ENCODE results near the gene DNAJC3. TPM values are rescaled to one million over a fixed set of nuclear protein-coding genes. Genes with fewer than 3 reads are reported as not detected.

DNAJC3 gene
- polyA plus RNA-seq, 1 donor (not counting 4 experiments of a cell fraction or from before 2014, with no cell fraction given) = 23.8 TPM

DNA sequence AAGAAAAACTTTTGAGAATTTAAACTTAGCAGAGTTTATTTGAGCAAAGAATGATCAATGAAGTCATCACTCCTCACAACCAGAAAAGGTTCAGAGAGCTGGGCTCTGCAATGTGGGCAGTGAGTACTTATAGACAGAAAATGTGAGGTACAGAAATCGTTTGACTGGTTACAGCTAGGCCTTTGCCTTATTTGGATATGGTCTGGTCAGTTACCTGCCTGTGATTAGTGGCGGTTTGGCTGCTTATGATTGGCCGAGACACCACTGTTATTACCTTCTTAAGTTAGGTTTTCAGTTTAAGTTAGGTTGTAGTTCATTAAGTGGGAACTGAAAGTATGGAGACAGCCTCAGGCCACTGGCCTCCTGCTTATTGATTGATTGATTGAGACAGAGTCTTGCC is 66.3 kb downstream of the DNAJC3 start:
- Histone ChIP-seq H4K20me1 (ENCODE audit: control insufficient read depth, extremely low read depth, insufficient read depth, low read length) (peaks cover 2% of the 10 kb centered on the region), H3K9me3 (ENCODE audit: control insufficient read depth, low read depth, low read length) (no peaks in the 10 kb centered on the region), H3K4me3 (ENCODE audit: control insufficient read depth in 2 of 3, extremely low read depth in 1 of 3, insufficient read depth in 2 of 3, low read depth in 1 of 3, low read length in 3 of 3) (no peak overlapping the region), H3K4me2 (ENCODE audit: control insufficient read depth, extremely low read depth, insufficient read depth, low read depth, low read length) (no peak overlapping the region), H3K4me1 (ENCODE audit: control insufficient read depth, extremely low read depth, insufficient read depth, low read length) (peaks cover under 1% of the 10 kb centered on the region), H3K27ac (ENCODE audit: control insufficient read depth, insufficient read depth, low read length) (no peak overlapping the region), H3K79me2 (ENCODE audit: control insufficient read depth, insufficient read depth, low read length) (peaks cover 34% of the 10 kb centered on the region), H3K36me3 (ENCODE audit: control insufficient read depth in 2 of 2, extremely low read depth in 1 of 2, insufficient read depth in 2 of 2, low read length in 2 of 2) (no peaks in the 10 kb centered on the region), H2AFZ (ENCODE audit: control insufficient read depth, low read length) (no peak overlapping the region), H3K9ac (ENCODE audit: control insufficient read depth, extremely low read depth, insufficient read depth, low read length) (no peak overlapping the region), H3K9me1 (ENCODE audit: control insufficient read depth, extremely low read depth, insufficient read depth, low read length) (no peaks in the 10 kb centered on the region), H3K27me3 (ENCODE audit: control insufficient read depth, extremely low read depth, insufficient read depth, low read length) (no peaks in the 10 kb centered on the region)
- TF ChIP-seq, protein P1, sequence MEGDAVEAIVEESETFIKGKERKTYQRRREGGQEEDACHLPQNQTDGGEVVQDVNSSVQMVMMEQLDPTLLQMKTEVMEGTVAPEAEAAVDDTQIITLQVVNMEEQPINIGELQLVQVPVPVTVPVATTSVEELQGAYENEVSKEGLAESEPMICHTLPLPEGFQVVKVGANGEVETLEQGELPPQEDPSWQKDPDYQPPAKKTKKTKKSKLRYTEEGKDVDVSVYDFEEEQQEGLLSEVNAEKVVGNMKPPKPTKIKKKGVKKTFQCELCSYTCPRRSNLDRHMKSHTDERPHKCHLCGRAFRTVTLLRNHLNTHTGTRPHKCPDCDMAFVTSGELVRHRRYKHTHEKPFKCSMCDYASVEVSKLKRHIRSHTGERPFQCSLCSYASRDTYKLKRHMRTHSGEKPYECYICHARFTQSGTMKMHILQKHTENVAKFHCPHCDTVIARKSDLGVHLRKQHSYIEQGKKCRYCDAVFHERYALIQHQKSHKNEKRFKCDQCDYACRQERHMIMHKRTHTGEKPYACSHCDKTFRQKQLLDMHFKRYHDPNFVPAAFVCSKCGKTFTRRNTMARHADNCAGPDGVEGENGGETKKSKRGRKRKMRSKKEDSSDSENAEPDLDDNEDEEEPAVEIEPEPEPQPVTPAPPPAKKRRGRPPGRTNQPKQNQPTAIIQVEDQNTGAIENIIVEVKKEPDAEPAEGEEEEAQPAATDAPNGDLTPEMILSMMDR (optimal IDR thresholded peaks at IDR 0.05 in 1 of 3, IDR thresholded peaks at IDR 0.05 in 1 of 3, conservative IDR thresholded peaks at IDR 0.05 in 1 of 3; ENCODE audit: extremely low read depth in 1 of 3, insufficient read depth in 2 of 3, low read length in 3 of 3) = no peak
- no peak for TF ChIP-seq EZH2 (IDR thresholded peaks at IDR 0.05; ENCODE audit: low read length)
- dilution Hi-C loops (cut with MboI; ENCODE audit: extremely low pct_ligation_motif_present, low sequenced_read_pairs) = no loop called here
- no peak for DNase-seq (ENCODE audit: low read depth, low spot score)
- no peak for FAIRE-seq

DNA sequence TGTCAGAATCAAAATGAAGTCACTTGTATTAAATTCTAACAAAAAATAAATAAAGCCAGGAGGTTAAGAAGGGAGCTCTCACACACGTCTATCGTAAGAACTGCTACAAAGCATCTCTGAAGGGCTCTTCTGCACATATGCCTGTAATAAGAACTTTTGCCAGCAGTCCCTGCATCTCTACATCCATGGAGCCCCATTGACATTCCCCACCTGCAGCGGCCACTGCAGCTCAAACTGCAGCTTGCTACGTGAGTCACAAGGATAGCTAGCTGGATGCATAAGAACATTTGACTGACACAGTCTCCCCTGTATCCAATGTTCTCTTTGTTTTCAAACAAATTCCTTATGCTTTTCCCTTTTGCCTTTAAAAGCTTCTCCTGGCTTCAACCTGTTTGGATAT is 68.3 kb downstream of the DNAJC3 start:
- FAIRE-seq = no peak
- Histone ChIP-seq H3K9me3 (ENCODE audit: control insufficient read depth, low read depth, low read length) (no peaks in the 10 kb centered on the region), H3K4me2 (ENCODE audit: control insufficient read depth, extremely low read depth, insufficient read depth, low read depth, low read length) (no peak overlapping the region), H3K79me2 (ENCODE audit: control insufficient read depth, insufficient read depth, low read length) (peaks cover 38% of the 10 kb centered on the region), H2AFZ (ENCODE audit: control insufficient read depth, low read length) (no peak overlapping the region), H3K27me3 (ENCODE audit: control insufficient read depth, extremely low read depth, insufficient read depth, low read length) (no peaks in the 10 kb centered on the region), H3K4me1 (ENCODE audit: control insufficient read depth, extremely low read depth, insufficient read depth, low read length) (peaks cover 7% of the 10 kb centered on the region), H4K20me1 (ENCODE audit: control insufficient read depth, extremely low read depth, insufficient read depth, low read length) (peaks cover 2% of the 10 kb centered on the region), H3K9me1 (ENCODE audit: control insufficient read depth, extremely low read depth, insufficient read depth, low read length) (no peaks in the 10 kb centered on the region), H3K4me3 (ENCODE audit: control insufficient read depth in 2 of 3, extremely low read depth in 1 of 3, insufficient read depth in 2 of 3, low read depth in 1 of 3, low read length in 3 of 3) (no peak overlapping the region), H3K27ac (ENCODE audit: control insufficient read depth, insufficient read depth, low read length) (no peak overlapping the region), H3K36me3 (ENCODE audit: control insufficient read depth in 2 of 2, extremely low read depth in 1 of 2, insufficient read depth in 2 of 2, low read length in 2 of 2) (no peaks in the 10 kb centered on the region), H3K9ac (ENCODE audit: control insufficient read depth, extremely low read depth, insufficient read depth, low read length) (no peak overlapping the region)
- no peak for DNase-seq (ENCODE audit: low read depth, low spot score)
- dilution Hi-C loops (cut with MboI; ENCODE audit: extremely low pct_ligation_motif_present, low sequenced_read_pairs) = no loop called here
- TF ChIP-seq EZH2 (IDR thresholded peaks at IDR 0.05; ENCODE audit: low read length) = no peak
- TF ChIP-seq, protein P1 (optimal IDR thresholded peaks at IDR 0.05 in 1 of 3, IDR thresholded peaks at IDR 0.05 in 1 of 3, conservative IDR thresholded peaks at IDR 0.05 in 1 of 3; ENCODE audit: extremely low read depth in 1 of 3, insufficient read depth in 2 of 3, low read length in 3 of 3) = no peak
